HK-2 (cell line): ENCODE results near the gene ARHGAP15.
"Not testable (repeated sequence)": the region's sequence is repeated elsewhere in the genome, so short reads cannot be mapped to it uniquely, and the experiment has no call there.

Experiments
- DNase-seq: peaks from one replicate; pipeline ENCODE4 v3.0.0-alpha.2; 2018; ENCODE audit not compliant: unreplicated experiment

ARHGAP15 gene

DNA sequence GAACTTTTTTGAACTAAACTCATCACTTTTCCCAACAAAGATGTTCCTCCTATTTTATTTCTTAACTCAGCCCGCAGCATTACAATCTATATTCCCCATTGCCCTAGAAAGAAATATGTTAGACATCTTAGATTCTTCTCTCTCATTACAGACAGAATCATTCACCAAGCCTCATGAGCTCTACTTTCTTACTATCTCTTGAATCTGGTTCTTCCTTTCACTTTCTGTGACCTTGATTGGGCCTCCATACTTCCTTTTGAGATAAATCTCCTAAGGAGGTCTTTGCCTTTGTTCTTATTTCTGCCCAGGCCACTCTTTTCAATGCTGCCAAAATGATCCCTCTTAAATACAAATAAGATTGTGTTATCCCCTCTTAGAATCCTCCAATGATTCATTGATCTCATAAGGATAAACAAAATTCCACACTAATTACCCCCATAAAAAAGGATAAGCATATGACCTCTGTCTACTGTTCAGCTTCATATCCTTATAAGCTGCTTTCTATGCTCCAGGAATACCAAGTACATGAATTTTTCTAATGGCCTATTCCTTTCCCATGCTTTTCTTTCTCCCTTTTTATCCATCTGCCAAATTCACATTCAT is 400.0 kb downstream of the ARHGAP15 start:
- DNase-seq: no peak

DNA sequence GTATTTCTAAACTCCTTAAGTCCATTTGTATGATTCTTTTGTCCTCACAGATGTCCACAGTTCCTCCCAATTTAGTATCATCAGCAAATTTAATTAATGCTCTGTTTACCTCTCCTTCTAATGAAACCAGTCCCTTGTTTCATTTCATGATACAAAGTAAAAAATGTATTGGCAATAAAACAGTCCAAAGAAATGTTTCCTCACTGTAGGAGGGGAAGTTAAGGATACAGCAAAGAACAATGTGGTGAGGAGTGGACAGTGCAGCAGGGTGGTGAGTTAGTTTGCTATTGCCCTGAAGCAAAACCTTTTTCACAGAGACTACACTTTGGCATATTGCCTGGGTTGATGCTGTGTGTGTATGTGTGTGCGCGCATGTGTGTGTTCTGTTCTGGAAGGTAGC is 401.5 kb downstream of the ARHGAP15 start:
- DNase-seq: no peak

GRCh38 chr2:143532061-143532460 is 402.8 kb downstream of the ARHGAP15 start:
- no peak for DNase-seq

DNA sequence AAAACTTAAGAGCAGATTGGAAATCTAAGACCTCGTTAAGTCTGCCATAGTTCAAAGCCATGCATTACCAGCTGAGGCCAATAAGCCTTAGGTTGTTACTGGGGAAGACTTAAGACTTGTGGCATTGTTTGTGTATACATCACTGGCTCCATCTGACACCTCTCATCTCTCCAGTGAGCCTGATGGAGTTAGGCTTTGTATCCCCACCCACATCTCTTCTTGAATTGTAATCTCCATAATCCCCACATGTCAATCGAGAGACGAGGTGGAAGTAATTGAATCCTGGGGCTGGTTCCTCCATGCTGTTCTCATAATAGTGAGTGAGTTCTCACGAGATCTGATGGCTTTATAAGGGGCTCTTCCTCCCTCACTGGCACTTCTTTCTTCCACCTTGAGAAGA is 404.6 kb downstream of the ARHGAP15 start:
- DNase-seq: no peak

GRCh38 chr2:143535802-143536201 is 406.6 kb downstream of the ARHGAP15 start:
- DNase-seq: no peak

GRCh38 chr2:143541899-143542298 is 412.7 kb downstream of the ARHGAP15 start:
- DNase-seq: not testable (repeated sequence)

GRCh38 chr2:143545059-143545948 is 416.1 kb downstream of the ARHGAP15 start:
- DNase-seq: no peak

- no peak for DNase-seq
These were observed 416.7 kb downstream of the ARHGAP15 start for GRCh38 chr2:143545949-143546255.

- no peak for DNase-seq
These were observed 418.8 kb downstream of the ARHGAP15 start for GRCh38 chr2:143548032-143548431.

DNA sequence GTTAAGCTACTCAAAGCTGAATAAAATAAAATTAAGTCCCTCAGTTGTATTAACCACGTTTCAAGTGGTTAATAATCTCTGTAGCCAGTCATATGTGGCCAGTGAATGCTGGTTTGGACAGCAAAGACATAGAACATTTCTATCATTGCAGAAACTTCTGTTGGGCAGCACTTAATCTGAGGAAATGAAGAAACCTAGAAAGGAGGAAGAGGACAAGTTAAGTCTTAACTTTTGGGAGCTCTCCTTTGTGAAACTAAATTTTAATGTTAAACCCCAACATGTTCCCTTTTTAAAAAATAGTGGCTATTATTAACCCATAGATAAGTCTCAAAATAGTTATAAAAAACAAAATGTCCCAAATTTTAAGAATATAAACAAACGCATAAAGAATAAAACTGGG is 421.3 kb downstream of the ARHGAP15 start:
- DNase-seq: no peak

GRCh38 chr2:143551971-143552650 is 422.9 kb downstream of the ARHGAP15 start:
- no peak for DNase-seq

DNA sequence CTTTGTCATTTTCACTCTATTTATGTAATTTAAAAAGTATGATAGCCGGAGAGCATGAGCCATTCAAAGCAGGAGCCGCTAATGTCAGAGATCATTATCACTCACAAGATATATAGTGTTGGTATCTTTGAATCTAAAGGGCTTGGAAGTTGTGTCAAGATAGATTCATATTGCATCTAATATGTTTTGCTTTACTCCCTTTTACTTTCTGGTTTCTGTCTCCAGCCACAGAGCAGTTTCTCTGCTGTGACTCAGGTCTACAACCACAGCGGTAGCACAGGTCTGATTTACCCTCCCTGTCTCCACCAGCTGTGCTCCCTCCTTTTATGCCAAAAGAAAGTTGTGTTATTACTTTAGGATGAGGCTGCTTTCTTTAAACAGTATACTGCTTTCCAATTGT is 424.0 kb downstream of the ARHGAP15 start:
- DNase-seq: no peak

GRCh38 chr2:143558665-143559064 is 429.4 kb downstream of the ARHGAP15 start:
- DNase-seq: no peak

DNA sequence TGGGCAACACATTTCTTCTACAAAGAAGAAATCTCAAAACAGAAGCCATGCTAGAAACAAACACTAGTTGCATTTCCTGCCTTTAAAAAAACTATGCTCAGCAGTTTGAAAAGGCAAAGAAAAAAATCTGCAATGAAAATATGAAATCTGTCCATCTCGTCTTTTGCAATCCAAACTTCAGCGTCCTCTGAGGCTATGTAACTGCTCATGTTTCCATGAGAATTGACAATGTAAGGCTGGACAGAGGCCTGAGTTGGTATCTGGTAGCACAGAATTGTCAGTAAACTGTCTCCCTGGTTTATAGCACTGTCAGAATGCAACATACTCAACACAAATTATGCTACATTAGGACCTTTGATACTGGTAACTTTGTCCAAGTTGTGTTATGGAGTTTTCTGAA is 429.9 kb downstream of the ARHGAP15 start:
- DNase-seq: no peak

GRCh38 chr2:143560724-143561123 is 431.5 kb downstream of the ARHGAP15 start:
- DNase-seq: no peak

- no peak for DNase-seq
These were observed 435.2 kb downstream of the ARHGAP15 start for GRCh38 chr2:143564419-143564818.

- DNase-seq: no peak
These were observed 442.5 kb downstream of the ARHGAP15 start for GRCh38 chr2:143571747-143572146.

DNA sequence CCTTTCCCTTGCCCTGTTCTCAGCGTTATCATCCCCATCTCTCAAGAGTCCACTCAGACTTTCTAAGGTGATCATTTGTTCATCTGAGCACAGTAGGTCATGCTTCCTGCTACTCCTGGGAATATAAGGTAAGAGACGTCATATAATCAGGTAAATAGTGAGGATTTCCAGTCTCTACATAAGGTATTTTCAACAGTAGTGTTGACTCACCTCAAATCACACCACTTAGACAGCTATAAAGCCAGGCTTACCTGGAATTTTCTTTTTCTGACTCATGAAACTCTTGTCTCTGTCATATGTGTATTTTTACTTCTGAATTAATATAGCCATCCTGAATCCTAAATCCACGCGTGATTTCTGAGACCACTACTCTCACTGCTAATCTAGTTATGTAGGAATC is 443.2 kb downstream of the ARHGAP15 start:
- no peak for DNase-seq

GRCh38 chr2:143574069-143574468 is 444.9 kb downstream of the ARHGAP15 start:
- DNase-seq: no peak

DNA sequence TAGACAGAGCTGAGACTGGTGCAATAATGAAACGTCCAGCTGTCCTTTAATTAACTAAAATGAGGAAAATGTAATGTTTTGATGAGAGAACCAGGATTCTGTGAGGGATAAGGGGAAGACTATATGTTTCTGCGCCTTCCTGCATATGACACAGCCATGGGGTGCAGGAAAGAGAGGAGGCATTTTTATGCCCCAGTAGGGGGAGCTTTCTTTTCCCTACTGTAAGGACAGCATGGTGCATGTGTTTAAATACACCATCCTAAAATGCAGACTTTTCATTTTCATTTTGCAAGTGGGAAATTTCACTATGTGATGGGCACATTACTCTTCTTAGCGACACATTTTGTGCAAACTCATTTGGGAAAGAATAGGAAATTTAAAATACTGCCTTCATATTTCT is 446.1 kb downstream of the ARHGAP15 start:
- DNase-seq: no peak

DNA sequence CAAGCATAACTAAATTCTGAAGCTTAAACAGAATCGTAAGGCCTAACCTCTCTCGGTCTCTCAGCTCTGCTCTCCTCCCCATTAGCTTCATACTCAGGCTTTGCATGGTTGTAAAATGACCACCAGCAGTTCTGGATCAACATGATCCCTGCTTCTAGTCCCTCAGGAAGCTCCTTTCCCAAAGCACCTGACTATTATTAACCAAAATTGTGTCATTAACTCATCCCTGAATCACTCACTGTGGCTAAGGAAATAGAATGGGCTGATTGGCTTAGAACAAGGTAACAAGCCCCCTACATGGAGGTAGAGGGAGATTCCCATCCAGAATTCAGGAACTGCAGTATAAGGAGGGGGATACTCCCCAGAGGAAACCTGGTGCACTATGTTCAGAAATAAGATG is 448.3 kb downstream of the ARHGAP15 start:
- no peak for DNase-seq

GRCh38 chr2:143579456-143579855 is 450.2 kb downstream of the ARHGAP15 start:
- no peak for DNase-seq

DNA sequence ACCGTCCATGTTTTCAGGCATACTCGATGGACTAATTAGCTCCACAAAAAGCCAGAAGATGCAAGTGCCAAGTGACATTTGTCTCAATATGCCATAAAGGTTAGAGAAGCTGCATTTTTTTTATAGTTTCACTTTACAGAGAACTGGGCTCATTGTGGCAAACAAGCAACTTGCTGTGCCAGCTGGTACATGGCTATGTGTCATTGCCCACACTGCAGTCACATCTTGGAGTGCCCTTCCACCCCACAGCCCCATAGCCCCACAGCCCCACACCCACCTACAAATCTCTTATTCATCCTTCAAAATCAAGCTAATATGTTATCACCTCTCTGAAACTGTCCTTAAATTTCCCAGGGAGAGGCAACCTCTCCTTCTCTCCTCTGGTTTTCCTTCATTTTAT is 451.9 kb downstream of the ARHGAP15 start:
- DNase-seq: no peak
